ENCODE measurements around the gene ZEB1.

The ZEB1 gene

DNA sequence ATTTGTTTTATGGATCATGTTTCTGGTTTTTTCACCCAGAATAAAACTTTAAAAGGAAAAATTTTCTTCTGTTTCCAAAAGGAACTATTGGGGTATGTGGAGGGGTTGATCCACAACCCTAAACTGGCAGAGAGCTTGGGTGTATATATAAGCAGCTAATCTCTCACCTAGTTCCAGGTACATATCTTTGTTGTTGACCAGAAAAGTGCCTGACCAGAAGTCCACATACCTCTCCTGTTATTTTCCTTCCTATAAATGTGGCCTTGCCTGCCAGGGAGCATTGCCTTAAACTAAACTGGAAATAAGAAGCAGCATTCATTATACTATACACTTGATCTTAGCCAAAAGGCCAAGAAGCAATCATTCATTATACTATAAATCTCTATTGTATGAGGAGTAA is 112.0 kb downstream of the ZEB1 start:
- no peak overlapping the region for H3K4me3 ChIP-seq (ENCODE audit: low read depth, low read length)
- TF ChIP-seq CTCF (IDR thresholded peaks at IDR 0.05; ENCODE audit: control insufficient read depth, extremely low read depth, insufficient read depth) = no peak
- no peak for DNase-seq (ENCODE audit: low read depth)

GRCh38 chr10:31437959-31438358 is 118.9 kb downstream of the ZEB1 start:
- H3K4me3 ChIP-seq (ENCODE audit: low read depth, low read length) = no peak overlapping the region
- no peak for TF ChIP-seq CTCF (IDR thresholded peaks at IDR 0.05; ENCODE audit: control insufficient read depth, extremely low read depth, insufficient read depth)
- no peak for DNase-seq (ENCODE audit: low read depth)

- TF ChIP-seq CTCF (IDR thresholded peaks at IDR 0.05; ENCODE audit: control insufficient read depth, extremely low read depth, insufficient read depth) = no peak
- H3K4me3 ChIP-seq (ENCODE audit: low read depth, low read length) = no peak overlapping the region
- no peak for DNase-seq (ENCODE audit: low read depth)
These were observed 132.8 kb downstream of the ZEB1 start for GRCh38 chr10:31451766-31452165.

DNA sequence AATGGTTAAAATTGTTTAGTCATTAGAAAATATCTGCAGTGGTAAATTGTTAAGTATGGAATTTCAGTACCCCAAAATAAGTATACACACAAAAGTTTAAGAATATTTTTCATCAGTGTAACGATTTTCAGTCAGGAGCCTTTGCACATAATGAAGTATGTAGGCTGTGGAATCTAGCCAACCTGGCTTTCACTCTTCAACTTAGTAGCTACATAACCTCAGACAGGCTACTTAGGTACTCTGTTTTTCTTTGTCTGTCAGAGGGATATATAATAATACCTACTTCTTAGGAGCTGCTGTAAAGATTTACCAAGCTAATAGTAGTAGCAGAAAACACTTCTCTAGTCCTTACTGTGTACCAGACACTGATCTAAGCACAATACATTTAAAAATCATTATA is 137.5 kb downstream of the ZEB1 start:
- TF ChIP-seq CTCF (IDR thresholded peaks at IDR 0.05; ENCODE audit: control insufficient read depth, extremely low read depth, insufficient read depth) = no peak

GRCh38 chr10:31457858-31458257 is 138.8 kb downstream of the ZEB1 start:
- no peak overlapping the region for H3K4me3 ChIP-seq (ENCODE audit: low read depth, low read length)
- no peak for TF ChIP-seq CTCF (IDR thresholded peaks at IDR 0.05; ENCODE audit: control insufficient read depth, extremely low read depth, insufficient read depth)
- DNase-seq (ENCODE audit: low read depth) = no peak

More for the DNA sequence above, 137.5 kb downstream of the ZEB1 start:
- no peak for DNase-seq (ENCODE audit: low read depth)
- no peak overlapping the region for H3K4me3 ChIP-seq (ENCODE audit: low read depth, low read length)

DNA sequence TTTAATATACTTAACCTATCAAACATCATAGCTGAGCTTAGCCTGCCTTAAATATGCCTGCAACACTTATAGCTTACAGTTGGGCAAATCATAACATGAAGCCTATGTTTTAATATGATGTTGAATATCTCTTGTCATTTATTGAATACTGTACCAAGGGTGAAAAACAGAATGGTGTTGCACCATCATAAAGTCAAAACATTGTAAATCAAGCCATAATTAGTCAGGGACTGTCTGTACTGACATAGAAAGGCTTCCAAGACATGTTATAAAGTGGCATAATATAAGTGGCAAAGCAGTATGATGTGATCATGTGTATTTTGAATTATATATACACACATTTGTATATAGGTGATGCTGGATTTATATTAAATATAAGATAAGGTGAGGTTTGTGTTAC is 140.0 kb downstream of the ZEB1 start:
- no peak overlapping the region for H3K4me3 ChIP-seq (ENCODE audit: low read depth, low read length)
- no peak for TF ChIP-seq CTCF (IDR thresholded peaks at IDR 0.05; ENCODE audit: control insufficient read depth, extremely low read depth, insufficient read depth)
- no peak for DNase-seq (ENCODE audit: low read depth)

GRCh38 chr10:31460242-31460641 is 141.2 kb downstream of the ZEB1 start:
- TF ChIP-seq CTCF (IDR thresholded peaks at IDR 0.05; ENCODE audit: control insufficient read depth, extremely low read depth, insufficient read depth) = no peak
- no peak for DNase-seq (ENCODE audit: low read depth)
- H3K4me3 ChIP-seq (ENCODE audit: low read depth, low read length) = no peak overlapping the region
